ENCODE data around the gene SEMA3B.
"Not testable (repeated sequence)": the region's sequence is repeated elsewhere in the genome, so short reads cannot be mapped to it uniquely, and the experiment has no call there.

The SEMA3B gene

DNA sequence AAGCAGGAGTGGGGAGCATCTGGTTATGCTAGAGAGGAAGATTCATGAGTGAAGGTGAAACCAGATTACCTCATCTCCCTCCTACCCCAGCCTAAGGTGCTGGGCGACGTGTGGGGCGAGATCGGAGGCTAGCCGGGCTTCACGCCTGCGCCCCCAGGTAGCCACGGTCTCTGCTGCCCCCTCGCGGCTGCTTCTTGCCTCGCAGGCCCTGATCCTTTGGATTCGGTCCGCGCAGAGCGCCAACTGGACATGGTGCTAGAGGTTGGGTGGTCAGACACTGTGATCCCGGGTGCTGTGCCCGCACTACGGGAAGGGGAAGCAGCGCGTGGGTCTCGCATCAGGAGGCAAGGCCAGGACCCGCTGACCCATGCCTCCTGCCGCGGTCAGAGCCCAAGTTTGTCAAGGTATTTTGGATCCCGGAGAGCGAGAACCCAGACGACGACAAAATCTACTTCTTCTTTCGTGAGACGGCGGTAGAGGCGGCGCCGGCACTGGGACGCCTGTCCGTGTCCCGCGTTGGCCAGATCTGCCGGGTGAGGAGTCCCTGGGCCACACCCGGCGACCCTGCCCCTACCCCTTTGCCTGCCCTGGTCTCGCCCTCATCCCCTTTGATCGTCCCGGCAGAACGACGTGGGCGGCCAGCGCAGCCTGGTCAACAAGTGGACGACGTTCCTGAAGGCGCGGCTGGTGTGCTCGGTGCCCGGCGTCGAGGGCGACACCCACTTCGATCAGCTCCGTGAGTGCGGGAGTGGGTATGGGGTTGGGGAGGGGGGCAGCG, 4.2 kb downstream of the SEMA3B start:
- DNase-seq (ENCODE audit: low read depth, low spot score) = peak; percentile 43

DNA sequence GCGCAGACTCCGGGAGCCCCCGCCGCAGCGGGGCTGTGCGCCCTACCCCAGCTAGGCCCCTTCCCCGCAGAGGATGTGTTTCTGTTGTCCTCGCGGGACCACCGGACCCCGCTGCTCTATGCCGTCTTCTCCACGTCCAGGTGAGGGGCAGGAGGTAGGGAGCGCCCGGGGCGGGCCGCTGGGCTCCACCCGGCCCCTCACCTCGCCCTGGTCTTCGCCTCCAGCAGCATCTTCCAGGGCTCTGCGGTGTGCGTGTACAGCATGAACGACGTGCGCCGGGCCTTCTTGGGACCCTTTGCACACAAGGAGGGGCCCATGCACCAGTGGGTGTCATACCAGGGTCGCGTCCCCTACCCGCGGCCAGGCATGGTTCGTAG, 4.7 kb downstream of the SEMA3B start:
- no peak for DNase-seq (ENCODE audit: low read depth, low spot score)

- no peak for DNase-seq (ENCODE audit: low read depth, low spot score)
Measured at GRCh38 chr3:50274371-50275104, 5.6 kb downstream of the SEMA3B start.

DNA sequence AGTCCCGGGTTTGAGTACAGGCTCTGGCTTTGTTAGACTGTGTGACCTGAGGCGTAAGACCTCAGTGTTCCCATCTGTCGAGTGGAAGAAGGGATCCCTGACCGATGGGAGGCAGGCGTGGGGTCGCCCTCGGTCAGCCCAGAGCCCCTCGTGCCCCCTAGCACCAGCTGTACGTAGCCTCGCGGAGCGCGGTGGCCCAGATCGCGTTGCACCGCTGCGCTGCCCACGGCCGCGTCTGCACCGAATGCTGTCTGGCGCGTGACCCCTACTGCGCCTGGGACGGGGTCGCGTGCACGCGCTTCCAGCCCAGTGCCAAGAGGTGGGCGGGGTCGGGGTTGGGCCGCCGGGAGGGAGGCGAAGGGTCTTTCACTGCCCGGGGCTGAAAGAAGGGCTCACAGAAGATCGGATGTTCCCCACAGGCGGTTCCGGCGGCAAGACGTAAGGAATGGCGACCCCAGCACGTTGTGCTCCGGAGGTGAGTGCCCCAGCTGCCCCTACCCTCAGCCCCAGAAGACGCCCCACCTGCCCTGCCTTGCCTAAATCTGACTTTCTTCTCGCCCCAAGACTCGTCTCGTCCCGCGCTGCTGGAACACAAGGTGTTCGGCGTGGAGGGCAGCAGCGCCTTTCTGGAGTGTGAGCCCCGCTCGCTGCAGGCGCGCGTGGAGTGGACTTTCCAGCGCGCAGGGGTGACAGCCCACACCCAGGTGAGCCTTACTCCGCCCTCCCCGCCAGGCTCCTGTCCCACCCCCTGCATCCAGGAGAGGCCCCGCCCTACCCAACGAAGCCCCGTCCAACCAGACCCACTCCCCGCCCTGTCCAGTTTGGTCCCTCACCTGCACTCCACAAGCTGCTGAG, 6.4 kb downstream of the SEMA3B start:
- no peak for DNase-seq (ENCODE audit: low read depth, low spot score)

DNA sequence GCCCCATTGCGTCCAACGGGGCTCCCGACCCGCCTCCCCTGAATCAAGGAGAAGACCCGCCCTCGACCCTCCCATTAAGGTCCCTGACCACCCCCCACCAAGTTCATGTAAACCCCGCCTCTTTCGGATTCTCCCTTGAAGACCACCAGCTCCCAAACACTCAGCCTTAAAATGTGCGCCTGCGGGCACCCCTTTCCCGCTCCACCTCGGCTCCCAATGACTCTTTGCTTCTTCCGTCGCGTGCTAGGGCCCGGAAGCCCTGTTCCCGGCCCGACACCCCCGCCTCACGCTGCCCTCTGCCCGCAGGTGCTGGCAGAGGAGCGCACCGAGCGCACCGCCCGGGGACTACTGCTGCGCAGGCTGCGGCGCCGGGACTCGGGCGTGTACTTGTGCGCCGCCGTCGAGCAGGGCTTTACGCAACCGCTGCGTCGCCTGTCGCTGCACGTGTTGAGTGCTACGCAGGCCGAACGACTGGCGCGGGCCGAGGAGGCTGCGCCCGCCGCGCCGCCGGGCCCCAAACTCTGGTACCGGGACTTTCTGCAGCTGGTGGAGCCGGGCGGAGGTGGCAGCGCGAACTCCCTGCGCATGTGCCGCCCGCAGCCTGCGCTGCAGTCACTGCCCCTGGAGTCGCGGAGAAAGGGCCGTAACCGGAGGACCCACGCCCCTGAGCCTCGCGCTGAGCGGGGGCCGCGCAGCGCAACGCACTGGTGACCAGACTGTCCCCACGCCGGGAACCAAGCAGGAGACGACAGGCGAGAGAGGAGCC, 7.2 kb downstream of the SEMA3B start:
- DNase-seq (ENCODE audit: low read depth, low spot score) = no peak

DNA sequence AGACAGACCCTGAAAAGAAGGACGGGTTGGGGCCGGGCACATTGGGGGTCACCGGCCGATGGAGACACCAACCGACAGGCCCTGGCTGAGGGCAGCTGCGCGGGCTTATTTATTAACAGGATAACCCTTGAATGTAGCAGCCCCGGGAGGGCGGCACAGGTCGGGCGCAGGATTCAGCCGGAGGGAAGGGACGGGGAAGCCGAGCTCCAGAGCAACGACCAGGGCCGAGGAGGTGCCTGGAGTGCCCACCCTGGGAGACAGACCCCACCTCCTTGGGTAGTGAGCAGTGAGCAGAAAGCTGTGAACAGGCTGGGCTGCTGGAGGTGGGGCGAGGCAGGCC, 7.8 kb downstream of the SEMA3B start:
- DNase-seq (ENCODE audit: low read depth, low spot score) = no peak

GRCh38 chr3:50278123-50278879, 9.4 kb downstream of the SEMA3B start:
- no peak for DNase-seq (ENCODE audit: low read depth, low spot score)

DNA sequence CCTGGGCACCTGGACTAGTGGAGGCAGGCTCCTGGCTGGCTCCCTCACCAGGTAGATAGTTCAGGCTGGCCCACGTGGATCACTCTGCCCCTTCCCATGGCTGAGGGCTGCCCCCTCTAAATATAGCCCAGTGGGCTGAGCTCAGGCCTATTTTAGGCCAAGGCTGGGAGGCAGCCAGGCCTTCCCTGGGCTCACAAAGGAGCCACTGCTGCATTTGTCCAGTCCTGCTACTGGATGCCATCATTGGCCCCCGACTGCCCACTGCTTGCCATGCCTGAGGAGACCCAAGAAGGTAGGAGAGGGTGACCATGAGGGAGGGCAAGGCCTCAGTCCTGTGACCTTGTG, 9.9 kb downstream of the SEMA3B start, which contains the start of gene LSMEM2:
Gene LSMEM2 (plus strand): TSS at position 208 of the 345 bp plus-strand sequence. CDS start 27 bp downstream, at position 235.
- DNase-seq (ENCODE audit: low read depth, low spot score) = no peak

DNA sequence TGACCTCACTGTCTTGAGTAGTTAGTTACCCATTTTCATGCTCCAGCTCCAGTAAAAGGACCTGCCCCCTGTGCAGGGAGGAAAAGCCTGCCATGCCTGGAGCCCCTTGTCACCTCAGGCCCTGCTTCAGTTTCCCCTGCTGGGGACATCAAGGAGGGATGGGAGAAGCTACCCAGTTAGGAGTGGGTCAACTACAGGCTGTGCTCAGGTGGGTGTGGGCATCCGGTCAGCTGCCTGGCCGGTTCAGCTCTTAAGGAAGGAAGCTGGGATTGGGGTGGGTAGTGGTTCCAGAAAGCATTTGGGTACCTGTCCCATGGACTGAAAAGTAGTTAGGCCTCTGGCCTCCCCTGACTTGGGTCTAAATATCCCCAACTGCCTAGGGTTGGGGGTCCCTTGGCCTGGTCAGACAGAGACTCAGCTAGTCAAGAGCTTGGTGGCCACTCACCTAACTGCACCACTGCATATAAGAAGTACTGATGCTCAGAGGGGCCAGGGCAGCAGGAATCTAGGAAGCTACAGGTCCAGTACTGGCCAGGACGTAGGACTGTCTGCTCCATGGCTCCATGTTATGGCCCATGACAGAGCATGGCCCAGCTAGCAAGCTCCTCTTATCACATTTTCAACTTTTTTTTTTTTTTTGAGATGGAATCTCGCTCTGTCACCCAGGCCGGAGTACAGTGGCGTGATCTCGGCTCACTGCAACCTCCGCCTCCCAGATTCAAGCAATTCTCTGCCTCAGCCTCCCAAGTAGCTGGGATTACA, 10.5 kb downstream of the SEMA3B start:
- DNase-seq (ENCODE audit: low read depth, low spot score) = no peak

GRCh38 chr3:50284121-50284520, 15.2 kb downstream of the SEMA3B start:
- DNase-seq (ENCODE audit: low read depth, low spot score) = not testable (repeated sequence)

DNA sequence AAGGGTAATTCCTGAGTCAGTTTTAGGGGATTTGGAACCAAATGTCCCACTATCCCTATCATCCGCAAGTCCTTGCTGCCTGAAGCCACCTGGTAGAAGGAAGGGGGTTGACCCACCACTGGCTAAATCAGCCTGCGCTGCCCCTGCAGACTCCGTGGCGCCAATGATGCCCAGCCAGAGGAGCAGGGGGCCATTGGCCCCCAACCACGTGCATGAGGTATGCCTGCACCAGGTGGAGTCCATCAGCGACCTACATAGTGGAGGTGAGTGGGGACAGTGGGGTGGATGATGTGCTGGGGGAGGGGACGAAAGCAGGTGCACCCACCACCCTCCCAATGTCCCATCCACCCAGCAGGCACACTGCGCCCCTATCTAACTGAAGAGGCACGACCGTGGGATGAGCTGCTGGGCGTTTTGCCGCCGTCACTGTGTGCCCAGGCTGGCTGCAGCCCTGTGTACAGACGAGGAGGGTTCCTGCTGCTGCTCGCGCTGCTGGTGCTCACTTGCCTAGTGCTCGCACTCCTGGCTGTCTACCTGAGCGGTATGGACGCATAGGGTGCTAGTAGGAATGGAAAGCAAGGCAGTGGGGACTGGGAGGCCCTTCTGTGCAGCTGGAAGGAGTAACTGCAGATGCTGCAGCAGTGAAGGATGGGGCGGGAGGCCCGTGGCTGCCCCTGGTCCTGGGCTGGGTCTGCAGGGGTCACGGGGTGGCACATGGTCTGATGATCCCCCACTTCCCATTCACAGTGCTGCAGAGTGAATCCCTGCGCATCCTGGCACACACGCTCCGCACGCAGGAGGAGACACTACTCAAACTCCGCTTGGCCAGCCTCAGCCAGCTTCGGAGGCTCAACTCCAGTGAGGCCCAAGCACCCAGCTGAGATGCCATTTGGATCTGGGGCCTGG, 17.6 kb downstream of the SEMA3B start:
- no peak for DNase-seq (ENCODE audit: low read depth, low spot score)

DNA sequence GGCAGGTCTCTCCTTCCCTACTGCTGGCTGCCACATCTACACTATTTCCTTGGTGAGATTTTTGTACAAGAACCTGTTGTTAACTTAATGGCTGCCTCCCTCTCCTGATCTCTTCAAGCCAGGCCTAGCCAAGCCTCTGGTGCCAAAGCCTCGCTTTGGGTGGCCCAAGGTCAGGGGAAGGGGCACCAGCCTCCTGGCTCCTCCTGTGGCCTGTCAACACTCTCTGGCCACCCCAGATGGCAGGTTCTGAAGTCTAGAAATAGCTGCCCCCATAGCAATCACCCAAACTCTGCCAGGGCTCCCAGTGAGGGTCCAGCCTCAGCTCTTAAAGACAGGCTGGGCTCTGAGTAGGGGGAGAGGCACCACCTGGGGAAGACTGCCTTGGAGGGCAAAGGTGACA, 18.3 kb downstream of the SEMA3B start:
- DNase-seq (ENCODE audit: low read depth, low spot score) = no peak

- DNase-seq (ENCODE audit: low read depth, low spot score) = no peak
Measured at GRCh38 chr3:50288387-50289007, 19.6 kb downstream of the SEMA3B start.

DNA sequence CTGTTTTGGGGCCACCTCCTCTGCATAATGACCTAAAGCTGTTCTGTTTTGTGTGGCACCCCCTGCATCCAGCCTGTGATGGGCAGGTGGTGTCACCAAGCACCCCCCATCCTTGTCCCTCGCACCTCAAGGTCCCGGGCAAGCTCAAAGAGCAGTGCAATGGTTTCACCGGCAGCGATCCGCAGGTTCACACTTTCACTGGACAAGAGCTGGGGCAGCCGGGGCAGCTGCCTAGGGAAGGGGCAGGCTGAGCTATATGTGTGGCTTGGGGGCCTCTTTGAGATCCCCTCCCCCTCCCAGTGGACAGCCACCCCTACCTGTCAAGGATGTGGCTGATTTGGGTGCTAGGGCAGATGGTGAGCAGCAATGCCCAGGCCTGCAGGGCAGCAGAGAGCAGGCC, 20.2 kb downstream of the SEMA3B start:
- DNase-seq (ENCODE audit: low read depth, low spot score) = no peak

- DNase-seq (ENCODE audit: low read depth, low spot score) = no peak
Measured at GRCh38 chr3:50290161-50290641, 21.3 kb downstream of the SEMA3B start.

GRCh38 chr3:50292159-50293078, 23.5 kb downstream of the SEMA3B start, which contains the start of gene IFRD2:
IFRD2 (minus strand) TSS chr3:50292429; CDS start chr3:50292274, 155 bp downstream.
- peak; percentile 94 for DNase-seq (ENCODE audit: low read depth, low spot score)
